Breast epithelium (tissue), 3 donors: ENCODE results near the gene KLF15.

Experiments
- CTCF ChIP-seq, 3 donors: fragments of 450-650 bp; IDR thresholded peaks; one replicate each; pipeline ENCODE4 v1.5.1; 2016 to 2017; ENCODE audit warnings: antibody characterized with exemption in 3 of 3, mild to moderate bottlenecking in 3 of 3, moderate library complexity in 3 of 3
- POLR2A ChIP-seq: fragments of 450-650 bp; IDR thresholded peaks from one replicate; pipeline ENCODE4 v1.6.1; 2016; ENCODE audit warnings: antibody characterized with exemption, mild to moderate bottlenecking, moderate library complexity
- POLR2AphosphoS5 ChIP-seq, 3 donors: sonication (generic); formaldehyde crosslinking; IDR thresholded peaks; one replicate each; pipeline ENCODE4 v1.6.1; 2017; ENCODE audit warnings: antibody characterized with exemption in 3 of 3

DNA sequence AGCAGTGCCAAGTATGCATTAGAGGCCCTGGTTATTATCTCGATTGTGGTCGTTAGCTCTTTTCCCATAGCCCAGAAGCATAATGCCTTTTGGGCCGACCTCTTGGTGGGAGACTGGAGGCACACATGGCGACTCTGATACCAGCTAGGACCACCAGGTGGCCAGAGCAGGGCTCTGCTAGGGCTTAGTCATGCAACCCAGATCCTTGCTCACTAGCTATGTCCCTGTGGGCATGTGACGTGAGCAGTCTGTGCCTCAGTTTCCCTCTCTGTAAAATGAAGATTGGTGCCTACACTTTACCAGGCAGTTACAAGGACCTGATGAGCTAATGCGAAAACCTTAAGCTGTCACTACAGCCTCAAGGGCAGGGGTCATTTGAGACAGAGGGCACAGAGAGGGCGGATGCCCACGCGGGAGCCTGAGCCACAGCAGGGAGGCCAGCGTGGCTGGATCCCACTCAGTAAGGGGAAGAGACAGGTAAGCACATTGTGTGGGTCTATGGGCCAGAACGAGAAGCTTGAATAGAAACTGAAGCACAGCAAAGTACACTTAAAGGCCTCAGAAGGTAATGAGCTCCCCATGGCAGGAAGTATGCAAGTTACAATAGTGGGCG is 8.8 kb downstream of the KLF15 start:
- TF ChIP-seq CTCF (IDR thresholded peaks at IDR 0.05) (no peak), POLR2A (no peak), POLR2AphosphoS5 (IDR thresholded peaks at IDR 0.05) (no peak)
